Measurements from ENCODE around the gene RPGR. TPM values are rescaled to one million over a fixed set of nuclear protein-coding genes. Genes with fewer than 3 reads are reported as not detected.

The RPGR gene
- total and polyA plus RNA-seq, 2 donors from 2014 or later: 5.4 to 23.0 TPM

DNA sequence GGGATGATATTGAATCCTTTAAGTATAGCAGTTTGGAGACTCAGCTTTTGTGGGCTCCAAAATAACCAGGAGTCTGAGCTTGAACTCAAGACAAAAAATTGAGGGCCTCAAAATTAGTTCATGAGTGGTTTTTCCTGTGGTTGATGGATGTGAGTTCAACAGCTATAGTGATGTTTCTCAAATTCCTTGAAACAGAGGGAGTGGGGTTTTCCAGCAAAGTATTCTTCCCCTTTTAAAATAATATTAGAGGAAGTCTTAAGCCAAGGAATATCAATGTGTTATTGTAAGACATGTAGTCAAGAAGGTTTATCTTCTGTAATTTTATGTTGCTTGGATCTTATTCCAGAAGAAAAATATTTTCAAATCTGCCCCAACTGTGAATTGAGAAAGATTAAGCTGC is 35.7 kb upstream of the RPGR start:
- Histone ChIP-seq H3K4me1 (ENCODE audit: control insufficient read depth in 2 of 3, insufficient read depth in 2 of 3, low read depth in 1 of 3, low read length in 3 of 3) (no peaks in the 10 kb centered on the region), H3K27ac (ENCODE audit: low read depth in 2 of 2, low read length in 2 of 2) (no peak overlapping the region), H3K9me3 (ENCODE audit: control insufficient read depth in 2 of 3, insufficient read depth in 1 of 3, low read length in 3 of 3) (no peaks in the 10 kb centered on the region), H3K9ac (ENCODE audit: low read length in 3 of 3) (no peak overlapping the region), H3K27me3 (ENCODE audit: control insufficient read depth, insufficient read depth, low read length) (no peaks in the 10 kb centered on the region), H3K36me3 (ENCODE audit: control insufficient read depth in 2 of 3, insufficient read depth in 3 of 3, low read length in 3 of 3) (no peaks in the 10 kb centered on the region), H3K4me3 (ENCODE audit: low read length in 3 of 3) (no peak overlapping the region)
- intact Hi-C loops (cut with DNase I): no loop called here
- FAIRE-seq (no peak), DNase-seq (no peak)
- TF ChIP-seq, protein P1, sequence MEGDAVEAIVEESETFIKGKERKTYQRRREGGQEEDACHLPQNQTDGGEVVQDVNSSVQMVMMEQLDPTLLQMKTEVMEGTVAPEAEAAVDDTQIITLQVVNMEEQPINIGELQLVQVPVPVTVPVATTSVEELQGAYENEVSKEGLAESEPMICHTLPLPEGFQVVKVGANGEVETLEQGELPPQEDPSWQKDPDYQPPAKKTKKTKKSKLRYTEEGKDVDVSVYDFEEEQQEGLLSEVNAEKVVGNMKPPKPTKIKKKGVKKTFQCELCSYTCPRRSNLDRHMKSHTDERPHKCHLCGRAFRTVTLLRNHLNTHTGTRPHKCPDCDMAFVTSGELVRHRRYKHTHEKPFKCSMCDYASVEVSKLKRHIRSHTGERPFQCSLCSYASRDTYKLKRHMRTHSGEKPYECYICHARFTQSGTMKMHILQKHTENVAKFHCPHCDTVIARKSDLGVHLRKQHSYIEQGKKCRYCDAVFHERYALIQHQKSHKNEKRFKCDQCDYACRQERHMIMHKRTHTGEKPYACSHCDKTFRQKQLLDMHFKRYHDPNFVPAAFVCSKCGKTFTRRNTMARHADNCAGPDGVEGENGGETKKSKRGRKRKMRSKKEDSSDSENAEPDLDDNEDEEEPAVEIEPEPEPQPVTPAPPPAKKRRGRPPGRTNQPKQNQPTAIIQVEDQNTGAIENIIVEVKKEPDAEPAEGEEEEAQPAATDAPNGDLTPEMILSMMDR (IDR thresholded peaks at IDR 0.05; ENCODE audit: borderline replicate concordance, extremely low read depth, insufficient read depth): no peak

DNA sequence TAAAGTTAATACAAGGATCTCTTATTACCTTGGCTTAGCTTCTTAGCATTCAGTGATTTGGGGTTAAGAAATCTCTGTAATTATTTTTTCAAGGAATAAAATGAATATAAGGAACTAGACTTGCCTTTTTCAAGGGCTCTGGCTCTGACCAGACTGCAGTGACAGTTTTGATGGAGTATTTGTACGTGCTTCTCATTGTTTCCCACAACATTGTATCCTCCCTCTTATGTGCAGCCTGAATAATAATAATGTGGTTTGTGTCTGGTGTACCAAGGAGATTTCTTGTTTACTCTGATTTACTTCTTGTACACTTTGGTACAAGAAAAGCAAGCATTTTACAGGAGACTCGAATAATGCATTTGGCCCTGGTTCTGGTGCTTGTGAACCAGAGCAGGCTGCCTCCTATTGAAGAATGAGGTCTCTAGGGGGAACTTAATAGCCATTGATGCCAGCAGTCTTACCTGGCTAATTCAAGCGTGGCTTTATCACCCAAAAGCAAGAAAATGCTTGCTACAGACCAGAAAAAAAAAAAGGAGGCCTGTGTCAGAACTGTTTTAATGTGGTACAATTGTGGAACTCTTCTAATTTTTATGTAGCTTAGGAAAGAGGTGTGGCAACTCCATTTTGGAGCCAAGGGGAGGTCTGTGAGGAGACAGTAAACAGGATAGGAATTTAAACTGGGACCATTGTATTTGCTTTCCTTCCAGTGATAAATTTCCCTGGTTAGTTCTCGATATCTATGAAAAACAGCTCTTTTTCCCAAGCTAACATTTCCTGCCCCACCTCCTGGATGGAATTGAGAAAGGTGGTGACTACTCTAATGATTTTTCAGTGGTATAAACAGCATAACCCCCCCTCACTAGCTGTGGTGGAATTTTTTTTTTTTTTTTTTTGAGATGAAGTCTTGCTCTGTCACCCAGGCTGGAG is 30.7 kb upstream of the RPGR start:
- FAIRE-seq: no peak
- H3K27ac ChIP-seq (ENCODE audit: low read depth in 2 of 2, low read length in 2 of 2): peak overlapping the region in 1 of 2 donors; percentile 23
- intact Hi-C loops (cut with DNase I): no loop called here
- H3K27me3 ChIP-seq (ENCODE audit: control insufficient read depth, insufficient read depth, low read length): no peaks in the 10 kb centered on the region
- no peak for DNase-seq
- H3K9ac ChIP-seq (ENCODE audit: low read length in 3 of 3): no peak overlapping the region
- no peaks in the 10 kb centered on the region for H3K4me1 ChIP-seq (ENCODE audit: control insufficient read depth in 2 of 3, insufficient read depth in 2 of 3, low read depth in 1 of 3, low read length in 3 of 3)
- no peaks in the 10 kb centered on the region for H3K9me3 ChIP-seq (ENCODE audit: control insufficient read depth in 2 of 3, insufficient read depth in 1 of 3, low read length in 3 of 3)
- TF ChIP-seq, protein P1 (IDR thresholded peaks at IDR 0.05; ENCODE audit: borderline replicate concordance, extremely low read depth, insufficient read depth): no peak
- H3K36me3 ChIP-seq (ENCODE audit: control insufficient read depth in 2 of 3, insufficient read depth in 3 of 3, low read length in 3 of 3): no peaks in the 10 kb centered on the region
- H3K4me3 ChIP-seq (ENCODE audit: low read length in 3 of 3): no peak overlapping the region

DNA sequence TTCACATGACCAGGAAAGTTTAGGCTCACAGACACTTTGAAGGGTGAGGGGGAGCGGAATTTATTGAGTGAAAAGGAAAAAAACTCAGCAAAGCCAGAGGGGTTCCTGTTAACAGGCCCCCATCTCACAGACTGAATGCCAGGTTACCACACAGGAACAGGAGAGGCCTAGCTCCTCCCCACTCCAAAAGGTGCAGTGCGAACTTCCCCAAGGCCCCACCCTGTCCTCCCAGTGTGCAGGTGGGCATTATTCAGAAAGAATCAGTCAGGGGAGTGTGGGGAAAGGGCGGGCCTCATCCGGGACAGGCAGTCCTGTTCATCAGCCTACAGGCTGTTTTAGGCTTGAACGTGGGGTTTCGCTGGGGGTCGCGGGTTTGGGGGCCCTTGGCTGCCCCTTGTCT is 29.1 kb upstream of the RPGR start:
- FAIRE-seq: no peak
- H3K27ac ChIP-seq (ENCODE audit: low read depth in 2 of 2, low read length in 2 of 2): no peak overlapping the region
- TF ChIP-seq, protein P1 (IDR thresholded peaks at IDR 0.05; ENCODE audit: borderline replicate concordance, extremely low read depth, insufficient read depth): no peak

More for the DNA sequence above, 29.1 kb upstream of the RPGR start:
- H3K9ac ChIP-seq (ENCODE audit: low read length in 3 of 3): no peak overlapping the region
- no peaks in the 10 kb centered on the region for H3K4me1 ChIP-seq (ENCODE audit: control insufficient read depth in 2 of 3, insufficient read depth in 2 of 3, low read depth in 1 of 3, low read length in 3 of 3)
- no peak overlapping the region for H3K4me3 ChIP-seq (ENCODE audit: low read length in 3 of 3)
- DNase-seq: no peak
- intact Hi-C loops (cut with DNase I): no loop called here
- no peaks in the 10 kb centered on the region for H3K36me3 ChIP-seq (ENCODE audit: control insufficient read depth in 2 of 3, insufficient read depth in 3 of 3, low read length in 3 of 3)
- no peaks in the 10 kb centered on the region for H3K27me3 ChIP-seq (ENCODE audit: control insufficient read depth, insufficient read depth, low read length)
- no peaks in the 10 kb centered on the region for H3K9me3 ChIP-seq (ENCODE audit: control insufficient read depth in 2 of 3, insufficient read depth in 1 of 3, low read length in 3 of 3)
